H1 (cell line): Measurements from ENCODE around the gene SPATA33. TPM values are rescaled to one million over a fixed set of nuclear protein-coding genes. Genes with fewer than 3 reads are reported as not detected.
A peak's percentile ranks its signal among the peaks of the same experiment; 100 is the strongest.
"Not testable (repeated sequence)": the region's sequence is repeated elsewhere in the genome, so short reads cannot be mapped to it uniquely, and the experiment has no call there.

Experiments used
- CTCF ChIA-PET: fragments of 300-600 bp; sonication (Branson Sonifier 250); formaldehyde crosslinking; loops from one replicate; lab custom pipeline; 2021; ENCODE audit not compliant: partially characterized antibody; lab: Charles Lee
- POLR2A ChIA-PET: fragments of 300-600 bp; sonication (Branson Sonifier 250); formaldehyde crosslinking; loops from one replicate; lab custom pipeline; 2021; ENCODE audit warnings: inconsistent platforms; ENCODE audit not compliant: partially characterized antibody; lab: Charles Lee
- DNase-seq, 2 experiments: peaks; one replicate each; pipeline versions ENCODE4 v3.0.0 to v3.0.0-alpha.2; 2010 to 2022; ENCODE audit warnings: low spot score in 2 of 2, low read depth in 1 of 2, mixed read lengths in 1 of 2
- FAIRE-seq: peaks from 2 replicates; lab custom pipeline; 2011; peaks lifted over from hg19 to GRCh38; lab: Jason Lieb, UNC
- H2AFZ ChIP-seq: 2 replicates; pipeline ENCODE4 v1.8.1; 2012; ENCODE audit warnings: low read length, inconsistent platforms
- H2AK5ac ChIP-seq: 2 replicates; pipeline ENCODE4 v1.6.1; 2013; ENCODE audit warnings: low read depth, low read length
- H2BK120ac ChIP-seq: replicated peaks from 2 replicates; pipeline ENCODE3; 2013; ENCODE audit warnings: low read depth, low read length, inconsistent platforms
- H2BK12ac ChIP-seq: 2 replicates; pipeline ENCODE4 v1.6.1; 2013; ENCODE audit warnings: low read depth, low read length
- H2BK15ac ChIP-seq: 2 replicates; pipeline ENCODE4 v1.6.1; 2013; ENCODE audit warnings: low read length
- H2BK20ac ChIP-seq: 2 replicates; pipeline ENCODE4 v1.6.1; 2013; ENCODE audit warnings: low read length
- H2BK5ac ChIP-seq: 2 replicates; pipeline ENCODE4 v1.6.1; 2013; ENCODE audit warnings: low read depth, low read length
- H3K14ac ChIP-seq: 2 replicates; pipeline ENCODE4 v1.6.1; 2013; ENCODE audit warnings: inconsistent platforms; ENCODE audit not compliant: insufficient read length
- H3K18ac ChIP-seq: 2 replicates; pipeline ENCODE4 v1.6.1; 2013; ENCODE audit warnings: low read length; ENCODE audit errors: extremely low read depth
- H3K23ac ChIP-seq: 2 replicates; pipeline ENCODE4 v1.6.1; 2013; ENCODE audit warnings: inconsistent platforms; ENCODE audit not compliant: insufficient read length
- H3K23me2 ChIP-seq: 2 replicates; pipeline ENCODE4 v1.6.1; 2013; ENCODE audit warnings: low read depth, low read length
- H3K27ac ChIP-seq: 2 replicates; pipeline ENCODE4 v1.6.1; 2011; ENCODE audit warnings: low read depth, low read length, inconsistent platforms
- H3K27me3 ChIP-seq, 4 experiments: replicated peaks in 1 of 4; 1 replicate in 1 of 4; 2 replicates in 3 of 4; pipeline versions ENCODE4 v1.6.1 to v1.8.1; 2011 to 2013; ENCODE audit warnings: low read length in 3 of 4, mild to moderate bottlenecking in 3 of 4, inconsistent platforms in 2 of 4, mixed read lengths in 2 of 4, moderate library complexity in 1 of 4; ENCODE audit not compliant: control insufficient read depth in 3 of 4, insufficient read depth in 3 of 4; ENCODE audit errors: extremely low read depth in 1 of 4
- H3K36me3 ChIP-seq, 4 experiments: 2 replicates each; pipeline versions ENCODE4 v1.6.1 to v1.8.1; 2011 to 2013; ENCODE audit warnings: mild to moderate bottlenecking in 4 of 4, low read length in 3 of 4, moderate library complexity in 2 of 4, control low read depth in 1 of 4, inconsistent platforms in 1 of 4; ENCODE audit not compliant: insufficient read depth in 4 of 4, control insufficient read depth in 2 of 4
- H3K4ac ChIP-seq: replicated peaks from 2 replicates; pipeline ENCODE3; 2013; ENCODE audit warnings: low read length, low read depth, mixed read lengths, inconsistent platforms; ENCODE audit not compliant: insufficient read length
- H3K4me1 ChIP-seq, 4 experiments: replicated peaks in 1 of 4; 1 replicate in 1 of 4; 2 replicates in 3 of 4; pipeline versions ENCODE4 v1.6.1 to v1.8.1; 2011 to 2013; ENCODE audit warnings: low read length in 3 of 4, inconsistent platforms in 2 of 4, mixed read lengths in 1 of 4; ENCODE audit not compliant: insufficient read depth in 4 of 4, control insufficient read depth in 3 of 4
- H3K4me2 ChIP-seq, 2 experiments: 2 replicates each; pipeline versions ENCODE4 v1.6.1 to v1.8.1; 2011 to 2013; ENCODE audit warnings: low read depth in 2 of 2, low read length in 2 of 2, control low read depth in 1 of 2, inconsistent platforms in 1 of 2, mild to moderate bottlenecking in 1 of 2; ENCODE audit not compliant: insufficient read depth in 1 of 2
- H3K4me3 ChIP-seq, 4 experiments: fragments of 200-600, 300-600 bp in 1 of 4; sonication (generic), shearing (Covaris generic), sonication (Bioruptor Twin) in 1 of 4; 2 replicates each; pipeline versions ENCODE4 v1.5.1 to v1.8.1; 2011 to 2016; ENCODE audit warnings: low read length in 4 of 4, low read depth in 3 of 4, control low read depth in 2 of 4, inconsistent platforms in 2 of 4, mild to moderate bottlenecking in 2 of 4, mixed read lengths in 1 of 4, moderate library complexity in 1 of 4; ENCODE audit not compliant: insufficient read depth in 2 of 4; ENCODE audit errors: extremely low read depth in 1 of 4
- H3K56ac ChIP-seq: replicated peaks from 2 replicates; pipeline ENCODE3; 2013; ENCODE audit warnings: low read depth, mild to moderate bottlenecking, mixed read lengths, low read length, inconsistent platforms; ENCODE audit not compliant: insufficient read length
- H3K79me1 ChIP-seq: 2 replicates; pipeline ENCODE4 v1.6.1; 2013; ENCODE audit warnings: low read depth, low read length, control low read depth
- H3K79me2 ChIP-seq, 2 experiments: 2 replicates each; pipeline versions ENCODE4 v1.6.1 to v1.8.1; 2012 to 2013; ENCODE audit warnings: low read length in 2 of 2, mild to moderate bottlenecking in 2 of 2, inconsistent platforms in 1 of 2; ENCODE audit not compliant: insufficient read depth in 2 of 2, control insufficient read depth in 1 of 2
- H3K9ac ChIP-seq, 4 experiments: replicated peaks in 1 of 4; 1 replicate in 1 of 4; 2 replicates in 3 of 4; pipeline versions ENCODE4 v1.6.1 to v1.8.1; 2011 to 2013; ENCODE audit warnings: low read depth in 3 of 4, low read length in 3 of 4, control low read depth in 2 of 4, mild to moderate bottlenecking in 2 of 4, moderate library complexity in 2 of 4, inconsistent platforms in 1 of 4; ENCODE audit errors: extremely low read depth in 1 of 4
- H3K9me3 ChIP-seq, 2 experiments: 2 replicates each; pipeline versions ENCODE4 v1.6.1 to v1.8.1; 2012 to 2013; ENCODE audit warnings: mild to moderate bottlenecking in 2 of 2, moderate library complexity in 2 of 2, control low read depth in 1 of 2, inconsistent platforms in 1 of 2, low read depth in 1 of 2, low read length in 1 of 2, mixed read lengths in 1 of 2; ENCODE audit not compliant: insufficient read depth in 2 of 2
- H4K20me1 ChIP-seq, 2 experiments: replicated peaks in 1 of 2; 2 replicates each; pipeline versions ENCODE3 to v1.8.1; 2011 to 2013; ENCODE audit warnings: inconsistent platforms in 2 of 2, low read length in 2 of 2, mild to moderate bottlenecking in 1 of 2; ENCODE audit not compliant: insufficient read depth in 2 of 2, control insufficient read depth in 1 of 2
- H4K5ac ChIP-seq: 2 replicates; pipeline ENCODE4 v1.6.1; 2013; ENCODE audit warnings: low read length, low read depth, mixed read lengths, inconsistent platforms; ENCODE audit not compliant: insufficient read length
- H4K8ac ChIP-seq: 2 replicates; pipeline ENCODE4 v1.8.0; 2013; ENCODE audit warnings: mild to moderate bottlenecking, moderate library complexity, low read length, inconsistent platforms; ENCODE audit not compliant: insufficient read depth; ENCODE audit errors: extremely low read depth
- H4K91ac ChIP-seq: replicated peaks from 2 replicates; pipeline ENCODE3; 2013; ENCODE audit warnings: low read length, mixed read lengths, inconsistent platforms; ENCODE audit not compliant: insufficient read length
- RAD21 ChIP-seq, 2 experiments: IDR thresholded peaks in 1 of 2; conservative IDR thresholded peaks in 1 of 2; 2 replicates each; pipeline ENCODE4 v1.6.1; 2011; ENCODE audit warnings: low read depth in 2 of 2, low read length in 2 of 2, improper control_type of control experiment in 1 of 2, inconsistent platforms in 1 of 2, mild to moderate bottlenecking in 1 of 2, moderate library complexity in 1 of 2
- WGBS, 2 experiments: shearing (Covaris generic) in 1 of 2; methylation state at CpG; one replicate each; pipeline versions ENCODE4 v1.1.6 to v1.1.7; 2013 to 2015; ENCODE audit warnings: low lambda C conversion rate in 2 of 2, mixed read lengths in 2 of 2, inconsistent platforms in 1 of 2, low coverage in 1 of 2, missing lambda C conversion rate in 1 of 2; ENCODE audit not compliant: insufficient replicate concordance in 2 of 2, insufficient coverage in 1 of 2, insufficient read length in 1 of 2; ENCODE audit errors: extremely low coverage in 1 of 2, missing lambda C conversion rate in 1 of 2; 5-methylcytosine and 5-hydroxymethylcytosine counted together
- polyA plus RNA-seq, 7 experiments: library from polyadenylated mRNA; depleted of rRNA in 3 of 7; stranded (reverse) in 5 of 7; unstranded in 2 of 7; fragments of >200 nt in 5 of 7; fragments of 200-250 nt in 2 of 7; gene quantifications; 1 replicate in 5 of 7; 2 replicates in 1 of 7; 4 replicates in 1 of 7; pipeline versions ENCODE4 v1.2.1 to v1.2.3, GENCODE V29; 2011 to 2013; ENCODE audit warnings: missing spikeins in 2 of 7, mixed read lengths in 2 of 7
- total RNA-seq: library from RNA; stranded (reverse); fragmentation: NEBNext Ultra II Directional; extraction: Animal tissue kit (Norgen Biotek cat#: 25700); gene quantifications from 2 replicates; pipeline ENCODE4 v1.2.1, GENCODE V29; 2021
- TF ChIP-seq, protein P1 (sequence below), 3 experiments: IDR thresholded peaks; 1 replicate in 2 of 3; 2 replicates in 1 of 3; pipeline versions ENCODE4 v1.5.1 to v1.6.1; 2011; ENCODE audit warnings: low read length in 3 of 3, mild to moderate bottlenecking in 3 of 3, inconsistent platforms in 2 of 3, low read depth in 1 of 3, moderate library complexity in 1 of 3; ENCODE audit not compliant: insufficient read depth in 1 of 3; ENCODE audit errors: control extremely low read depth in 1 of 3

Gene SPATA33
- total and polyA plus RNA-seq, 2 of the 8 experiments (the other 6 are each of a cell fraction or from before 2014, with no cell fraction given): 5.4 to 16.9 TPM

DNA sequence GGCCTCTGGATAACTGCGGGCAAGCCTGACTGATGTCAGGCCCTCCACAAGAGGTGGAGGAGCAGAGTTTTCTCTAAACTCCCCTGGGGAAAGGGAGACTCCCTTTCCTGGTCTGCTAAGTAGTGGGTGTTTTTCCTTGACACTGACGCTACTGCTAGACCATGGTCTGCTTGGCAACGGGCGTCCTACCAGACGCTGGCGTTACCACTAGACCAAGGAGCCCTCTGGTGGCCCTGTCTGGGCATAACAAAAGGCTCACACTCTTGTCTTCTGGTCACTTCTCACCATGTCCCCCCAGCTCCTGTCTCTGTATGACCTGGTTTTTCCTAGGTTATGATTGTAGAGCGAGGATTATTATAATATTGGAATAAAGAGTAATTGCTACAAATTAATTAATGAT lies 9.4 kb downstream of the SPATA33 start:
- not testable (repeated sequence) for H3K79me2 ChIP-seq, FAIRE-seq, H3K4me3 ChIP-seq, H4K5ac ChIP-seq, H3K9ac ChIP-seq, H3K4me2 ChIP-seq, H3K18ac ChIP-seq, H3K27ac ChIP-seq, H3K14ac ChIP-seq, H2BK20ac ChIP-seq, H3K79me1 ChIP-seq, H4K91ac ChIP-seq, H2BK15ac ChIP-seq, H2BK120ac ChIP-seq, H3K4me1 ChIP-seq, H2BK5ac ChIP-seq, H3K4ac ChIP-seq, H3K56ac ChIP-seq, H3K36me3 ChIP-seq, H2BK12ac ChIP-seq, H4K20me1 ChIP-seq, H4K8ac ChIP-seq, H3K27me3 ChIP-seq, H3K23me2 ChIP-seq, H3K23ac ChIP-seq, H2AK5ac ChIP-seq, H2AFZ ChIP-seq
- WGBS, 2 experiments: 55% methylated on average over 7 of the region's 7 CpGs; no CpG with 5 or more reads in 1 of the 2 experiments
- TF ChIP-seq, protein P1, sequence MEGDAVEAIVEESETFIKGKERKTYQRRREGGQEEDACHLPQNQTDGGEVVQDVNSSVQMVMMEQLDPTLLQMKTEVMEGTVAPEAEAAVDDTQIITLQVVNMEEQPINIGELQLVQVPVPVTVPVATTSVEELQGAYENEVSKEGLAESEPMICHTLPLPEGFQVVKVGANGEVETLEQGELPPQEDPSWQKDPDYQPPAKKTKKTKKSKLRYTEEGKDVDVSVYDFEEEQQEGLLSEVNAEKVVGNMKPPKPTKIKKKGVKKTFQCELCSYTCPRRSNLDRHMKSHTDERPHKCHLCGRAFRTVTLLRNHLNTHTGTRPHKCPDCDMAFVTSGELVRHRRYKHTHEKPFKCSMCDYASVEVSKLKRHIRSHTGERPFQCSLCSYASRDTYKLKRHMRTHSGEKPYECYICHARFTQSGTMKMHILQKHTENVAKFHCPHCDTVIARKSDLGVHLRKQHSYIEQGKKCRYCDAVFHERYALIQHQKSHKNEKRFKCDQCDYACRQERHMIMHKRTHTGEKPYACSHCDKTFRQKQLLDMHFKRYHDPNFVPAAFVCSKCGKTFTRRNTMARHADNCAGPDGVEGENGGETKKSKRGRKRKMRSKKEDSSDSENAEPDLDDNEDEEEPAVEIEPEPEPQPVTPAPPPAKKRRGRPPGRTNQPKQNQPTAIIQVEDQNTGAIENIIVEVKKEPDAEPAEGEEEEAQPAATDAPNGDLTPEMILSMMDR (IDR thresholded peaks at IDR 0.05; ENCODE audit: control extremely low read depth in 1 of 3, insufficient read depth in 1 of 3, low read depth in 1 of 3, low read length in 3 of 3): peak; percentile 52 to 60 (median 55)
- TF ChIP-seq RAD21 (IDR thresholded peaks at IDR 0.05 in 1 of 2, conservative IDR thresholded peaks at IDR 0.05 in 1 of 2; ENCODE audit: low read depth in 2 of 2, low read length in 2 of 2): peak; percentile 61
- H3K9me3 ChIP-seq: peaks cover 5 to 10% of the 10 kb centered on the region in 2 experiments; a peak in 3 of 4 replicates
- DNase-seq: peak in 1 of 2 experiments; percentile 70
- ChIA-PET CTCF (interaction anchor here (0.9 to 3.2 kb wide), 13 partner anchors 9 to 193 kb away, joined by 3 to 20 read pairs (median 4); partner anchors contain the start of gene DPEP1), POLR2A (interaction anchor here (1.2 kb wide), 1 partner anchor 9 kb away, joined by 5 read pairs; the partner anchor contains the start of genes CHMP1A and SPATA33)
